B cell (primary cell): Measurements from ENCODE around the gene PHACTR3. TPM values are rescaled to one million over a fixed set of nuclear protein-coding genes. Genes with fewer than 3 reads are reported as not detected.

Experiments used
- ATAC-seq: fragments of 200-7000 bp; cut with Tn5 transposase; one replicate; pipeline ENCODE4 v1.10.0; 2021; ENCODE audit warnings: low read depth, mild to moderate bottlenecking, moderate number of reproducible peaks, moderate library complexity
- CTCF ChIA-PET: fragments of 350-600 bp; sonication (Branson Sonifier 250); formaldehyde crosslinking; loops from one replicate; lab custom pipeline; 2021; ENCODE audit warnings: antibody characterized with exemption, inconsistent platforms; lab: Charles Lee
- POLR2A ChIA-PET: fragments of 350-600 bp; sonication (Branson Sonifier 250); formaldehyde crosslinking; loops from one replicate; lab custom pipeline; 2021; ENCODE audit warnings: antibody characterized with exemption; lab: Charles Lee
- DNase-seq: peaks from one replicate; pipeline ENCODE4 v3.0.0; 2013
- H2AFZ ChIP-seq: 2 replicates; pipeline ENCODE4 v1.6.1; 2012; ENCODE audit warnings: mild to moderate bottlenecking, low read depth, low read length; ENCODE audit not compliant: insufficient read depth, poor library complexity, severe bottlenecking
- H3K27ac ChIP-seq, 2 donors: 1 replicate in 1 of 2; 2 replicates in 1 of 2; pipeline ENCODE4 v1.5.1; 2012 to 2013; ENCODE audit warnings: low read length in 2 of 2, mild to moderate bottlenecking in 2 of 2, moderate library complexity in 1 of 2
- H3K27me3 ChIP-seq, 4 experiments: fragments of 200-600 bp in 1 of 4; sonication (generic) in 1 of 4; replicated peaks in 1 of 4; 1 replicate in 2 of 4; 2 replicates in 2 of 4; pipeline versions ENCODE4 v1.6.1 to v1.7.0; 2013 to 2016; ENCODE audit warnings: low read length in 3 of 4, mild to moderate bottlenecking in 2 of 4, mixed read lengths in 1 of 4, moderate library complexity in 1 of 4; ENCODE audit not compliant: insufficient read depth in 4 of 4, control insufficient read depth in 3 of 4; ENCODE audit errors: control extremely low read depth in 1 of 4
- H3K36me3 ChIP-seq, 2 experiments: replicated peaks in 1 of 2; 1 replicate in 1 of 2; 2 replicates in 1 of 2; pipeline versions ENCODE4 v1.6.1 to v1.7.1; 2013; ENCODE audit warnings: low read length in 1 of 2; ENCODE audit not compliant: insufficient read depth in 2 of 2, control insufficient read depth in 1 of 2; ENCODE audit errors: control extremely low read depth in 1 of 2, extremely low read depth in 1 of 2
- H3K4me1 ChIP-seq, 2 donors: fragments of 200-600 bp in 1 of 2; sonication (generic) in 1 of 2; 1 replicate in 1 of 2; 2 replicates in 1 of 2; pipeline versions ENCODE4 v1.5.1 to v1.6.1; 2013 to 2017; ENCODE audit warnings: low read length in 2 of 2; ENCODE audit not compliant: control insufficient read depth in 2 of 2, insufficient read depth in 2 of 2
- H3K4me2 ChIP-seq: replicated peaks from 2 replicates; pipeline ENCODE3; 2012; ENCODE audit warnings: mild to moderate bottlenecking, low read depth, low read length; ENCODE audit not compliant: poor library complexity, severe bottlenecking
- H3K4me3 ChIP-seq, 5 experiments: fragments of 200-600 bp in 1 of 5; sonication (generic) in 1 of 5; 1 replicate in 3 of 5; 2 replicates in 2 of 5; pipeline versions ENCODE4 v1.5.1 to v1.7.0; 2011 to 2016; ENCODE audit warnings: low read length in 4 of 5, mild to moderate bottlenecking in 4 of 5, low read depth in 2 of 5, control low read depth in 1 of 5, moderate library complexity in 1 of 5; ENCODE audit not compliant: insufficient read depth in 1 of 5; ENCODE audit errors: control extremely low read depth in 1 of 5, extremely low read depth in 1 of 5
- H3K79me2 ChIP-seq: fragments of 200-600 bp; sonication (generic); one replicate; pipeline ENCODE4 v1.6.0; 2016; ENCODE audit warnings: low read length; ENCODE audit not compliant: control insufficient read depth, insufficient read depth
- H3K9ac ChIP-seq: fragments of 200-600 bp; sonication (generic); 2 replicates; pipeline ENCODE4 v1.6.1; 2017; ENCODE audit warnings: mild to moderate bottlenecking, low read length, moderate library complexity
- H3K9me3 ChIP-seq, 3 donors: one replicate each; pipeline versions ENCODE4 v1.6.1 to v1.7.1; 2013; ENCODE audit warnings: low read length in 2 of 3; ENCODE audit not compliant: control insufficient read depth in 2 of 3, insufficient read depth in 1 of 3; ENCODE audit errors: control extremely low read depth in 1 of 3
- H4K20me1 ChIP-seq: 2 replicates; pipeline ENCODE4 v1.6.0; 2012; ENCODE audit warnings: mild to moderate bottlenecking, low read length; ENCODE audit not compliant: insufficient read depth, control insufficient read depth, poor library complexity, severe bottlenecking
- H3K27ac Mint-ChIP-seq: one replicate; pipeline ENCODE4 v1.8.0; 2021; ENCODE audit warnings: mixed read lengths
- H3K27me3 Mint-ChIP-seq: one replicate; pipeline ENCODE4 v1.8.0; 2021; ENCODE audit warnings: mixed read lengths
- H3K4me1 Mint-ChIP-seq: one replicate; pipeline ENCODE4 v1.8.0; 2021; ENCODE audit warnings: mixed read lengths
- H3K4me3 Mint-ChIP-seq: one replicate; pipeline ENCODE4 v1.8.0; 2021; ENCODE audit warnings: mixed read lengths
- H3K9me3 Mint-ChIP-seq: one replicate; pipeline ENCODE4 v1.8.0; 2022; ENCODE audit warnings: mixed read lengths; ENCODE audit not compliant: insufficient read depth
- CTCF ChIP-seq: fragments of 200-600 bp; IDR thresholded peaks from one replicate; pipeline ENCODE4 v1.8.0; 2022; ENCODE audit warnings: antibody characterized with exemption, mild to moderate bottlenecking
- EZH2 ChIP-seq: IDR thresholded peaks from 2 replicates; pipeline ENCODE4 v1.6.1; 2012; ENCODE audit warnings: borderline replicate concordance, low read depth, mild to moderate bottlenecking, moderate library complexity, low read length; ENCODE audit not compliant: insufficient read depth, poor library complexity, severe bottlenecking
- WGBS: methylation state at CpG from one replicate; pipeline ENCODE4 v1.1.5; 2013; ENCODE audit warnings: missing lambda C conversion rate; ENCODE audit not compliant: insufficient coverage; 5-methylcytosine and 5-hydroxymethylcytosine counted together
- intact Hi-C: fragments of 100-400 bp; cut with micrococcal nuclease; formaldehyde crosslinking; loops from one replicate; pipeline ENCODE4 v1.10.0; 2022
- polyA plus RNA-seq: library from polyadenylated mRNA; depleted of rRNA; stranded (reverse); fragments of >200 nt; gene quantifications from 2 replicates; pipeline ENCODE4 v1.2.3, GENCODE V29; 2012
- total RNA-seq, 2 donors: library from RNA; stranded (reverse); fragments of 120-200 nt in 1 of 2; gene quantifications; 1 replicate in 1 of 2; 2 replicates in 1 of 2; pipeline versions ENCODE4 v1.2.3 to v1.2.4, GENCODE V29; 2013 to 2022

The PHACTR3 gene
- total and polyA plus RNA-seq, 2 donors (not counting 1 experiment from before 2014, with no cell fraction given), result not detected

- ATAC-seq (no peak), DNase-seq (no peak)
- H3K27me3 Mint-ChIP-seq, result peaks cover 2% of the 10 kb centered on the region
- Histone ChIP-seq H4K20me1 (no peaks in the 10 kb centered on the region), H3K79me2 (no peaks in the 10 kb centered on the region), H3K4me1 (no peaks in the 10 kb centered on the region), H3K4me2 (no peak overlapping the region), H3K27ac (no peak overlapping the region), H3K4me3 (no peak overlapping the region), H3K27me3 (no peaks in the 10 kb centered on the region), H3K36me3 (no peaks in the 10 kb centered on the region), H2AFZ (no peak overlapping the region), H3K9me3 (peaks cover 0 to 4% (median 0%) of the 10 kb centered on the region in 3 donors), H3K9ac (no peak overlapping the region)
- ChIA-PET POLR2A (no interaction called here), CTCF (no interaction called here)
- H3K4me1 Mint-ChIP-seq, result no peaks in the 10 kb centered on the region
- H3K4me3 Mint-ChIP-seq, result no peak overlapping the region
- no peak overlapping the region for H3K27ac Mint-ChIP-seq
- 78% methylated on average over 5 of the region's 9 CpGs for WGBS
- no peak for TF ChIP-seq CTCF
- H3K9me3 Mint-ChIP-seq, result no peaks in the 10 kb centered on the region
- intact Hi-C loops, result no loop called here
Observed at GRCh38 chr20:59670786-59671492, 66.6 kb downstream of the PHACTR3 start.

GRCh38 chr20:59671661-59672471 lies 67.5 kb downstream of the PHACTR3 start:
- 94% methylated on average over 15 of the region's 16 CpGs for WGBS

More at GRCh38 chr20:59671661-59672471, 67.5 kb downstream of the PHACTR3 start:
- POLR2A ChIA-PET, result no interaction called here
- no peak for DNase-seq
- intact Hi-C loops, result no loop called here
- Histone ChIP-seq H3K4me2 (no peak overlapping the region), H3K79me2 (no peaks in the 10 kb centered on the region), H3K9ac (no peak overlapping the region), H3K4me1 (no peaks in the 10 kb centered on the region), H3K27me3 (no peaks in the 10 kb centered on the region), H3K36me3 (no peaks in the 10 kb centered on the region), H3K27ac (no peak overlapping the region), H3K9me3 (peaks cover 0 to 4% (median 0%) of the 10 kb centered on the region in 3 donors), H3K4me3 (no peak overlapping the region), H4K20me1 (no peaks in the 10 kb centered on the region), H2AFZ (no peak overlapping the region)
- CTCF ChIA-PET, result no interaction called here
- Mint-ChIP-seq H3K9me3 (no peaks in the 10 kb centered on the region), H3K27me3 (no peaks in the 10 kb centered on the region), H3K4me1 (no peaks in the 10 kb centered on the region), H3K4me3 (no peak overlapping the region), H3K27ac (no peak overlapping the region)
- TF ChIP-seq CTCF (no peak), EZH2 (no peak)
- no peak for ATAC-seq
